Chondrocyte (in vitro differentiated cells): ENCODE data around the gene NR3C2. TPM values are rescaled to one million over a fixed set of nuclear protein-coding genes. Genes with fewer than 3 reads are reported as not detected.

ENCODE experiments used
- DNase-seq: peaks from one replicate; pipeline ENCODE4 v3.0.0; 2021; ENCODE audit warnings: mixed read lengths, low spot score
- H3K27ac Mint-ChIP-seq: one replicate; pipeline ENCODE4 v1.8.0; 2021; ENCODE audit warnings: mild to moderate bottlenecking, moderate library complexity, mixed read lengths; ENCODE audit not compliant: unreplicated experiment
- H3K27me3 Mint-ChIP-seq: 2 replicates; pipeline ENCODE4 v1.8.0; 2021; ENCODE audit warnings: low read depth, mixed read lengths
- H3K36me3 Mint-ChIP-seq: 2 replicates; pipeline ENCODE4 v1.8.0; 2021; ENCODE audit warnings: low read depth, mixed read lengths
- H3K4me1 Mint-ChIP-seq: 2 replicates; pipeline ENCODE4 v1.8.0; 2021; ENCODE audit warnings: low read depth, mild to moderate bottlenecking, mixed read lengths
- H3K4me3 Mint-ChIP-seq: one replicate; pipeline ENCODE4 v1.8.0; 2021; ENCODE audit warnings: mild to moderate bottlenecking, moderate library complexity, mixed read lengths; ENCODE audit not compliant: unreplicated experiment
- H3K9me3 Mint-ChIP-seq: 2 replicates; pipeline ENCODE4 v1.8.0; 2021; ENCODE audit warnings: low read depth, mixed read lengths
- total RNA-seq: library from RNA; stranded (reverse); gene quantifications from 3 replicates; pipeline ENCODE4 v1.2.1, GENCODE V29; 2021
- TF ChIP-seq, protein P1 (sequence below): fragments of 200-600 bp; sonication (generic); IDR thresholded peaks from 2 replicates; pipeline ENCODE4 v1.5.0; 2021; ENCODE audit warnings: antibody characterized with exemption, mild to moderate bottlenecking, moderate library complexity

Gene NR3C2
- total RNA-seq, 1 donor from 2014 or later: 0.20 TPM

DNA sequence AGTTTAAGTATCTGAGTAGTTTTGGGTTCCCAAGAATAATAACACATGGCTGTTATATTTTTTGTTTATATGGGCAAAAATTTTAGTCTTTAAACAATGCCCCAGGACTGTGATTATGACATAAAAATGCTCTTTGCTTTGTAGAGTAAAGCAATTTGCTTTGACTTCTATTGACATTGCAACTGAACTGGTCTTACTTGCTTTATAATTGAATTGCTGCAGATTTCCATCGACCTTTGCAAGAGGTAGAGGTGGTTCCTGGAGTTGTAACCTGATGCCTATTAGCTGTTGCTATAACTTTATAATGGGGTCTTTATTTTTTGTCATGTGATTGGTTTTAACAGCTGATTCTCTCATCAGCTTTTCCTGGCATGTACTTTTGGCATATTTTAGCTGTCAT lies 407.4 kb downstream of the NR3C2 start:
- TF ChIP-seq, protein P1, sequence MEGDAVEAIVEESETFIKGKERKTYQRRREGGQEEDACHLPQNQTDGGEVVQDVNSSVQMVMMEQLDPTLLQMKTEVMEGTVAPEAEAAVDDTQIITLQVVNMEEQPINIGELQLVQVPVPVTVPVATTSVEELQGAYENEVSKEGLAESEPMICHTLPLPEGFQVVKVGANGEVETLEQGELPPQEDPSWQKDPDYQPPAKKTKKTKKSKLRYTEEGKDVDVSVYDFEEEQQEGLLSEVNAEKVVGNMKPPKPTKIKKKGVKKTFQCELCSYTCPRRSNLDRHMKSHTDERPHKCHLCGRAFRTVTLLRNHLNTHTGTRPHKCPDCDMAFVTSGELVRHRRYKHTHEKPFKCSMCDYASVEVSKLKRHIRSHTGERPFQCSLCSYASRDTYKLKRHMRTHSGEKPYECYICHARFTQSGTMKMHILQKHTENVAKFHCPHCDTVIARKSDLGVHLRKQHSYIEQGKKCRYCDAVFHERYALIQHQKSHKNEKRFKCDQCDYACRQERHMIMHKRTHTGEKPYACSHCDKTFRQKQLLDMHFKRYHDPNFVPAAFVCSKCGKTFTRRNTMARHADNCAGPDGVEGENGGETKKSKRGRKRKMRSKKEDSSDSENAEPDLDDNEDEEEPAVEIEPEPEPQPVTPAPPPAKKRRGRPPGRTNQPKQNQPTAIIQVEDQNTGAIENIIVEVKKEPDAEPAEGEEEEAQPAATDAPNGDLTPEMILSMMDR: no peak
- no peak overlapping the region for H3K4me3 Mint-ChIP-seq

GRCh38 chr4:148030193-148030873 lies 411.9 kb downstream of the NR3C2 start:
- no peak for DNase-seq
- H3K9me3 Mint-ChIP-seq: no peaks in the 10 kb centered on the region
- peaks cover 50% of the 10 kb centered on the region for H3K4me1 Mint-ChIP-seq
- peak overlapping the region; percentile 95 for H3K27ac Mint-ChIP-seq
- no peaks in the 10 kb centered on the region for H3K27me3 Mint-ChIP-seq
- peaks cover 11% of the 10 kb centered on the region for H3K36me3 Mint-ChIP-seq
- TF ChIP-seq, protein P1: no peak
- H3K4me3 Mint-ChIP-seq: no peak overlapping the region

More for the DNA sequence above, 407.4 kb downstream of the NR3C2 start:
- H3K9me3 Mint-ChIP-seq: no peaks in the 10 kb centered on the region
- H3K4me1 Mint-ChIP-seq: peaks cover 22% of the 10 kb centered on the region
- no peak overlapping the region for H3K27ac Mint-ChIP-seq
- H3K27me3 Mint-ChIP-seq: no peaks in the 10 kb centered on the region
- peaks cover 2% of the 10 kb centered on the region for H3K36me3 Mint-ChIP-seq
- DNase-seq: no peak

DNA sequence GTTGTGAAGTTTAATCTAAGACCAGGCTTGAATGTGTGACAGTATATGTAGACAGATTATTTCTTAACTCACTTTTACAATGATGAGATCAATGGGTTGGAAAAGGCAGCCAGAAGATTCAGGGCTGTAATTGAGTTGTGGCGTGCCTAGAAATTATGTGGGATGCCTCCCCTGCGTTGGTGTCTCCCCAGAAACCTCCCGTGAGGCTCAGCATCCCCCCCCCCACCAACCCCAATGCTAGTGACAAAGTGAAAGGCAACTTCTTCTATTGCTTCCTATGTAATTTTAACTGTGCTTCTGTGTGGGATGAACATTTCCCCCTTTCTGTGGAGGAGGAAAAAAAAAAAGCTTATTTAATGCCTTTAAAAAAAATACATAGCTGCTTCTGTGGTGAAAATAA lies 412.4 kb downstream of the NR3C2 start:
- DNase-seq: no peak
- H3K36me3 Mint-ChIP-seq: peaks cover 11% of the 10 kb centered on the region
- peaks cover 45% of the 10 kb centered on the region for H3K4me1 Mint-ChIP-seq
- TF ChIP-seq, protein P1: no peak
- peak overlapping the region; percentile 95 for H3K27ac Mint-ChIP-seq
- H3K4me3 Mint-ChIP-seq: no peak overlapping the region
- no peaks in the 10 kb centered on the region for H3K27me3 Mint-ChIP-seq
- H3K9me3 Mint-ChIP-seq: no peaks in the 10 kb centered on the region
